Bone marrow (tissue), 2 donors: ENCODE results near the gene CSNK1D.

Source experiments
- DNase-seq, 2 donors: peaks; one replicate each; lab custom pipeline; 2025; lab: John Stamatoyannopoulos, UW

CSNK1D gene

GRCh38 chr17:82294064-82294773 is 20.7 kb upstream of the CSNK1D start:
- no peak for DNase-seq

GRCh38 chr17:82292251-82293154 is 19.0 kb upstream of the CSNK1D start:
- DNase-seq: peak; percentile 60 to 97

- no peak for DNase-seq
Measured at GRCh38 chr17:82291582-82292250, 18.2 kb upstream of the CSNK1D start.

GRCh38 chr17:82287868-82288801 is 14.6 kb upstream of the CSNK1D start:
- DNase-seq: no peak

- DNase-seq: no peak
Measured at GRCh38 chr17:82287013-82287867, 13.7 kb upstream of the CSNK1D start.

GRCh38 chr17:82285141-82285540 is 11.6 kb upstream of the CSNK1D start:
- DNase-seq: no peak

- peak in 1 of 2 donors; percentile 75 for DNase-seq
Measured at GRCh38 chr17:82283208-82283749, 9.8 kb upstream of the CSNK1D start.

- DNase-seq: no peak
Measured at GRCh38 chr17:82282239-82283207, 9.0 kb upstream of the CSNK1D start.

- no peak for DNase-seq
Measured at GRCh38 chr17:82281502-82282238, 8.2 kb upstream of the CSNK1D start.

- DNase-seq: no peak
Measured at GRCh38 chr17:82281076-82281475, 7.6 kb upstream of the CSNK1D start.

- no peak for DNase-seq
Measured at GRCh38 chr17:82280537-82280936, 7.0 kb upstream of the CSNK1D start.

- DNase-seq: no peak
Measured at GRCh38 chr17:82278786-82279391, 5.4 kb upstream of the CSNK1D start.

- DNase-seq: no peak
Measured at GRCh38 chr17:82278308-82278707, 4.8 kb upstream of the CSNK1D start.

- DNase-seq: no peak
Measured at GRCh38 chr17:82277851-82278250, 4.4 kb upstream of the CSNK1D start.

GRCh38 chr17:82276938-82277337 is 3.4 kb upstream of the CSNK1D start:
- DNase-seq: no peak

- DNase-seq: no peak
Measured at GRCh38 chr17:82275326-82275725, 1.8 kb upstream of the CSNK1D start.

GRCh38 chr17:82274134-82275020 is 877 bp upstream of the CSNK1D start:
- DNase-seq: no peak
